Bronchial epithelial cell (primary cell): ENCODE data around the gene PRELID2. TPM values are rescaled to one million over a fixed set of nuclear protein-coding genes. Genes with fewer than 3 reads are reported as not detected.
"Not testable (repeated sequence)": the region's sequence is repeated elsewhere in the genome, so short reads cannot be mapped to it uniquely, and the experiment has no call there.

Experiments used
- DNase-seq: peaks from one replicate; pipeline ENCODE4 v3.0.0-alpha.2; 2010; ENCODE audit warnings: low read depth
- FAIRE-seq: peaks from 2 replicates; lab custom pipeline; 2011; peaks lifted over from hg19 to GRCh38; lab: Jason Lieb, UNC
- H3K27me3 ChIP-seq: 2 replicates; pipeline ENCODE4 v1.5.1; 2011; ENCODE audit warnings: low read length; ENCODE audit not compliant: control insufficient read depth, insufficient read depth
- H3K36me3 ChIP-seq: 2 replicates; pipeline ENCODE4 v1.5.1; 2011; ENCODE audit warnings: low read length; ENCODE audit not compliant: control insufficient read depth, insufficient read depth
- H3K4me3 ChIP-seq: 2 replicates; pipeline ENCODE4 v1.5.1; 2011; ENCODE audit warnings: mild to moderate bottlenecking, low read depth, low read length, control low read depth
- CTCF ChIP-seq: IDR thresholded peaks from 2 replicates; pipeline ENCODE4 v1.5.1; 2011; ENCODE audit warnings: mild to moderate bottlenecking, moderate library complexity, low read length, control low read depth, inconsistent platforms; ENCODE audit not compliant: insufficient read depth, severe bottlenecking
- total RNA-seq: library from RNA; depleted of rRNA; stranded (reverse); fragments of >200 nt; gene quantifications from 2 replicates; pipeline ENCODE4 v1.2.1, GENCODE V29; 2014

The PRELID2 gene
- total RNA-seq, 1 donor from 2014 or later = 12.4 TPM

GRCh38 chr5:145846081-145846480 lies 10.9 kb upstream of the PRELID2 start:
- no peak for TF ChIP-seq CTCF
- no peak overlapping the region for H3K4me3 ChIP-seq
- H3K27me3 ChIP-seq = no peaks in the 10 kb centered on the region
- FAIRE-seq (no peak), DNase-seq (no peak)
- no peaks in the 10 kb centered on the region for H3K36me3 ChIP-seq

- no peak for TF ChIP-seq CTCF
- Histone ChIP-seq H3K36me3 (no peaks in the 10 kb centered on the region), H3K27me3 (no peaks in the 10 kb centered on the region), H3K4me3 (no peak overlapping the region)
- FAIRE-seq (no peak), DNase-seq (no peak)
These were observed 6.2 kb upstream of the PRELID2 start for GRCh38 chr5:145841299-145841698.

- no peaks in the 10 kb centered on the region for H3K27me3 ChIP-seq
- DNase-seq (no peak), FAIRE-seq (no peak)
- no peaks in the 10 kb centered on the region for H3K36me3 ChIP-seq
- H3K4me3 ChIP-seq = no peak overlapping the region
- TF ChIP-seq CTCF = no peak
These were observed 5.5 kb upstream of the PRELID2 start for GRCh38 chr5:145840458-145841132.

GRCh38 chr5:145838276-145838675 lies 3.1 kb upstream of the PRELID2 start:
- no peak for TF ChIP-seq CTCF
- no peaks in the 10 kb centered on the region for H3K36me3 ChIP-seq
- DNase-seq (no peak), FAIRE-seq (no peak)
- no peaks in the 10 kb centered on the region for H3K27me3 ChIP-seq
- H3K4me3 ChIP-seq = no peak overlapping the region

- not testable (repeated sequence) for H3K27me3 ChIP-seq, FAIRE-seq, H3K36me3 ChIP-seq, DNase-seq, H3K4me3 ChIP-seq
These were observed 1.1 kb upstream of the PRELID2 start for GRCh38 chr5:145836241-145836640.

GRCh38 chr5:145835848-145836239 lies 702 bp upstream of the PRELID2 start:
- no peaks in the 10 kb centered on the region for H3K27me3 ChIP-seq
- no peak for FAIRE-seq
- H3K4me3 ChIP-seq = peak overlapping the region; percentile 82
- DNase-seq = no peak
- no peaks in the 10 kb centered on the region for H3K36me3 ChIP-seq
- TF ChIP-seq CTCF = no peak
